SK-N-SH treated with all-trans-retinoic acid at 6 μM for 48 hours (cell line): ENCODE results near the gene KCNA3.

ENCODE experiments used
- ATAC-seq: fragments of 200-7000 bp; cut with Tn5 transposase; 3 replicates; pipeline ENCODE4 v1.9.1; 2020; ENCODE audit warnings: mild to moderate bottlenecking, moderate library complexity
- ARNTL ChIP-seq: fragments of 450-650 bp; formaldehyde crosslinking; IDR thresholded peaks from 2 replicates; pipeline ENCODE4 v1.5.0; 2020; ENCODE audit warnings: low read depth, mild to moderate bottlenecking, moderate library complexity, borderline replicate concordance
- BACH2 ChIP-seq: fragments of 250-450 bp; sonication (Bioruptor Pico); IDR thresholded peaks from 2 replicates; pipeline ENCODE4 v1.9.0; 2021; ENCODE audit warnings: mild to moderate bottlenecking, borderline replicate concordance
- CSDC2 ChIP-seq: fragments of 250-450 bp; sonication (Bioruptor Pico); IDR thresholded peaks from 2 replicates; pipeline ENCODE4 v1.5.0; 2020; ENCODE audit warnings: mild to moderate bottlenecking, moderate library complexity
- ESRRG ChIP-seq: fragments of 250-450 bp; sonication (Bioruptor Pico); IDR thresholded peaks from 2 replicates; pipeline ENCODE4 v1.6.1; 2021; ENCODE audit warnings: mild to moderate bottlenecking
- GLIS3 ChIP-seq: fragments of 250-450 bp; sonication (Bioruptor Pico); IDR thresholded peaks from 2 replicates; pipeline ENCODE4 v1.5.0; 2020; ENCODE audit warnings: mild to moderate bottlenecking, moderate library complexity
- ISL1 ChIP-seq: fragments of 250-450 bp; sonication (Bioruptor Pico); IDR thresholded peaks from 2 replicates; pipeline ENCODE4 v2.1.2; 2022; ENCODE audit warnings: mild to moderate bottlenecking, moderate library complexity
- OSR1 ChIP-seq: fragments of 250-450 bp; sonication (Bioruptor Pico); IDR thresholded peaks from 2 replicates; pipeline ENCODE4 v1.8.0; 2022; ENCODE audit warnings: moderate library complexity, mild to moderate bottlenecking, inconsistent platforms
- PPARA ChIP-seq: fragments of 250-450 bp; sonication (Bioruptor Pico); IDR thresholded peaks from 2 replicates; pipeline ENCODE4 v1.5.0; 2020; ENCODE audit warnings: mild to moderate bottlenecking, borderline replicate concordance
- RARB ChIP-seq: fragments of 250-450 bp; sonication (Bioruptor Pico); IDR thresholded peaks from 2 replicates; pipeline ENCODE4 v1.8.0; 2021; ENCODE audit warnings: mild to moderate bottlenecking, moderate library complexity
- SNAI2 ChIP-seq: fragments of 250-450 bp; sonication (Bioruptor Pico); IDR thresholded peaks from 2 replicates; pipeline ENCODE4 v1.5.0; 2020; ENCODE audit warnings: mild to moderate bottlenecking, moderate library complexity
- TCF4 ChIP-seq: fragments of 250-450 bp; sonication (Bioruptor Pico); IDR thresholded peaks from 2 replicates; pipeline ENCODE4 v1.8.0; 2021; ENCODE audit warnings: mild to moderate bottlenecking, moderate library complexity, borderline replicate concordance
- ZC3H10 ChIP-seq: fragments of 250-450 bp; sonication (Bioruptor Pico); IDR thresholded peaks from 2 replicates; pipeline ENCODE4 v1.5.1; 2021; ENCODE audit warnings: mild to moderate bottlenecking, moderate library complexity
- ZFP3 ChIP-seq: fragments of 250-450 bp; sonication (Bioruptor Pico); IDR thresholded peaks from 2 replicates; pipeline ENCODE4 v1.5.0; 2020; ENCODE audit warnings: mild to moderate bottlenecking, moderate library complexity
- ZFP30 ChIP-seq: fragments of 450-650 bp; formaldehyde crosslinking; IDR thresholded peaks from 2 replicates; pipeline ENCODE4 v1.5.0; 2022; ENCODE audit warnings: mild to moderate bottlenecking, moderate library complexity
- ZNF70 ChIP-seq: fragments of 450-650 bp; formaldehyde crosslinking; IDR thresholded peaks from 2 replicates; pipeline ENCODE4 v1.5.0; 2020; ENCODE audit warnings: mild to moderate bottlenecking, moderate library complexity
- ZNF8 ChIP-seq: fragments of 450-650 bp; formaldehyde crosslinking; IDR thresholded peaks from 2 replicates; pipeline ENCODE4 v1.5.0; 2020; ENCODE audit warnings: mild to moderate bottlenecking, moderate library complexity
- TF ChIP-seq, protein P1 (sequence below): fragments of 250-450 bp; sonication (Bioruptor Pico); IDR thresholded peaks from 2 replicates; pipeline ENCODE4 v1.5.1; 2021; ENCODE audit warnings: mild to moderate bottlenecking, moderate library complexity
- TF ChIP-seq, protein P2 (sequence below): fragments of 250-450 bp; sonication (Bioruptor Pico); IDR thresholded peaks from 2 replicates; pipeline ENCODE4 v1.5.1; 2020; ENCODE audit warnings: low read depth, mild to moderate bottlenecking, moderate library complexity
- TF ChIP-seq, protein P3 (sequence below): fragments of 250-450 bp; sonication (Bioruptor Pico); IDR thresholded peaks from 2 replicates; pipeline ENCODE4 v1.5.0; 2020; ENCODE audit warnings: mild to moderate bottlenecking, moderate library complexity
- TF ChIP-seq, protein P4 (sequence below): fragments of 250-450 bp; sonication (Bioruptor Pico); IDR thresholded peaks from 2 replicates; pipeline ENCODE4 v1.8.0; 2020; ENCODE audit warnings: mild to moderate bottlenecking, moderate library complexity, borderline replicate concordance
- TF ChIP-seq, protein P5 (sequence below): fragments of 250-450 bp; sonication (Bioruptor Pico); IDR thresholded peaks from 2 replicates; pipeline ENCODE4 v1.8.0; 2021; ENCODE audit warnings: low read depth, mild to moderate bottlenecking, moderate library complexity, borderline replicate concordance

Gene KCNA3

DNA sequence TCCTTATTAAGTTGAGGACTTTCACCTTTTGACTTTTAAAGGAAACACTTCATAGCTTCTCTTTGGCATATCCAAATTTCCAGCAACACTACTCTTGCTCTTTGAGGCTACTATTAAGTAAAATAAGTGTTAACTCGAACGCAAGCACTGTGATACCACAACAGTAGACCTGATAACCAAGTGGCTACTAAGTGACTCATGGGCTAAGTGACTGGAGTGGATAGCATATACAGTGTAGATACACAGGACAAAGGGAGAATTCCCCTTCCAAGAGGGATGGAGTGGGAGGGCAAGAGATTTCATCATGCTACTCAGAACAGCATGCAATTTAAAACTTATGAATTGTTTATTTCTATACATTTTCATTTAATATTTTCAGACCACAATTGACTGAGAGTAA is 9.8 kb upstream of the KCNA3 start:
- ATAC-seq: no peak
- TF ChIP-seq ISL1 (no peak), CSDC2 (CRISPR knock-in tag) (no peak), ZFP3 (CRISPR knock-in tag) (no peak), ZNF70 (CRISPR knock-in tag) (no peak), ZNF8 (CRISPR knock-in tag) (no peak), ZFP30 (CRISPR knock-in tag) (no peak), PPARA (no peak), RARB (CRISPR knock-in tag) (no peak), TCF4 (CRISPR knock-in tag) (no peak), GLIS3 (no peak), ARNTL (no peak), OSR1 (CRISPR knock-in tag) (no peak), ESRRG (CRISPR knock-in tag) (no peak), BACH2 (CRISPR knock-in tag) (no peak), ZC3H10 (CRISPR knock-in tag) (no peak)
- TF ChIP-seq, protein P1, sequence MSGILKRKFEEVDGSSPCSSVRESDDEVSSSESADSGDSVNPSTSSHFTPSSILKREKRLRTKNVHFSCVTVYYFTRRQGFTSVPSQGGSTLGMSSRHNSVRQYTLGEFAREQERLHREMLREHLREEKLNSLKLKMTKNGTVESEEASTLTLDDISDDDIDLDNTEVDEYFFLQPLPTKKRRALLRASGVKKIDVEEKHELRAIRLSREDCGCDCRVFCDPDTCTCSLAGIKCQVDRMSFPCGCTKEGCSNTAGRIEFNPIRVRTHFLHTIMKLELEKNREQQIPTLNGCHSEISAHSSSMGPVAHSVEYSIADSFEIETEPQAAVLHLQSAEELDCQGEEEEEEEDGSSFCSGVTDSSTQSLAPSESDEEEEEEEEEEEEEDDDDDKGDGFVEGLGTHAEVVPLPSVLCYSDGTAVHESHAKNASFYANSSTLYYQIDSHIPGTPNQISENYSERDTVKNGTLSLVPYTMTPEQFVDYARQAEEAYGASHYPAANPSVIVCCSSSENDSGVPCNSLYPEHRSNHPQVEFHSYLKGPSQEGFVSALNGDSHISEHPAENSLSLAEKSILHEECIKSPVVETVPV (CRISPR knock-in tag): no peak
- TF ChIP-seq, protein P2, sequence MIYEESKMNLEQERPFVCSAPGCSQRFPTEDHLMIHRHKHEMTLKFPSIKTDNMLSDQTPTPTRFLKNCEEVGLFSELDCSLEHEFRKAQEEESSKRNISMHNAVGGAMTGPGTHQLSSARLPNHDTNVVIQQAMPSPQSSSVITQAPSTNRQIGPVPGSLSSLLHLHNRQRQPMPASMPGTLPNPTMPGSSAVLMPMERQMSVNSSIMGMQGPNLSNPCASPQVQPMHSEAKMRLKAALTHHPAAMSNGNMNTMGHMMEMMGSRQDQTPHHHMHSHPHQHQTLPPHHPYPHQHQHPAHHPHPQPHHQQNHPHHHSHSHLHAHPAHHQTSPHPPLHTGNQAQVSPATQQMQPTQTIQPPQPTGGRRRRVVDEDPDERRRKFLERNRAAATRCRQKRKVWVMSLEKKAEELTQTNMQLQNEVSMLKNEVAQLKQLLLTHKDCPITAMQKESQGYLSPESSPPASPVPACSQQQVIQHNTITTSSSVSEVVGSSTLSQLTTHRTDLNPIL (CRISPR knock-in tag): no peak
- TF ChIP-seq, protein P3, sequence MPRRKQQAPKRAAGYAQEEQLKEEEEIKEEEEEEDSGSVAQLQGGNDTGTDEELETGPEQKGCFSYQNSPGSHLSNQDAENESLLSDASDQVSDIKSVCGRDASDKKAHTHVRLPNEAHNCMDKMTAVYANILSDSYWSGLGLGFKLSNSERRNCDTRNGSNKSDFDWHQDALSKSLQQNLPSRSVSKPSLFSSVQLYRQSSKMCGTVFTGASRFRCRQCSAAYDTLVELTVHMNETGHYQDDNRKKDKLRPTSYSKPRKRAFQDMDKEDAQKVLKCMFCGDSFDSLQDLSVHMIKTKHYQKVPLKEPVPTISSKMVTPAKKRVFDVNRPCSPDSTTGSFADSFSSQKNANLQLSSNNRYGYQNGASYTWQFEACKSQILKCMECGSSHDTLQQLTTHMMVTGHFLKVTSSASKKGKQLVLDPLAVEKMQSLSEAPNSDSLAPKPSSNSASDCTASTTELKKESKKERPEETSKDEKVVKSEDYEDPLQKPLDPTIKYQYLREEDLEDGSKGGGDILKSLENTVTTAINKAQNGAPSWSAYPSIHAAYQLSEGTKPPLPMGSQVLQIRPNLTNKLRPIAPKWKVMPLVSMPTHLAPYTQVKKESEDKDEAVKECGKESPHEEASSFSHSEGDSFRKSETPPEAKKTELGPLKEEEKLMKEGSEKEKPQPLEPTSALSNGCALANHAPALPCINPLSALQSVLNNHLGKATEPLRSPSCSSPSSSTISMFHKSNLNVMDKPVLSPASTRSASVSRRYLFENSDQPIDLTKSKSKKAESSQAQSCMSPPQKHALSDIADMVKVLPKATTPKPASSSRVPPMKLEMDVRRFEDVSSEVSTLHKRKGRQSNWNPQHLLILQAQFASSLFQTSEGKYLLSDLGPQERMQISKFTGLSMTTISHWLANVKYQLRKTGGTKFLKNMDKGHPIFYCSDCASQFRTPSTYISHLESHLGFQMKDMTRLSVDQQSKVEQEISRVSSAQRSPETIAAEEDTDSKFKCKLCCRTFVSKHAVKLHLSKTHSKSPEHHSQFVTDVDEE (CRISPR knock-in tag): no peak
- TF ChIP-seq, protein P4, sequence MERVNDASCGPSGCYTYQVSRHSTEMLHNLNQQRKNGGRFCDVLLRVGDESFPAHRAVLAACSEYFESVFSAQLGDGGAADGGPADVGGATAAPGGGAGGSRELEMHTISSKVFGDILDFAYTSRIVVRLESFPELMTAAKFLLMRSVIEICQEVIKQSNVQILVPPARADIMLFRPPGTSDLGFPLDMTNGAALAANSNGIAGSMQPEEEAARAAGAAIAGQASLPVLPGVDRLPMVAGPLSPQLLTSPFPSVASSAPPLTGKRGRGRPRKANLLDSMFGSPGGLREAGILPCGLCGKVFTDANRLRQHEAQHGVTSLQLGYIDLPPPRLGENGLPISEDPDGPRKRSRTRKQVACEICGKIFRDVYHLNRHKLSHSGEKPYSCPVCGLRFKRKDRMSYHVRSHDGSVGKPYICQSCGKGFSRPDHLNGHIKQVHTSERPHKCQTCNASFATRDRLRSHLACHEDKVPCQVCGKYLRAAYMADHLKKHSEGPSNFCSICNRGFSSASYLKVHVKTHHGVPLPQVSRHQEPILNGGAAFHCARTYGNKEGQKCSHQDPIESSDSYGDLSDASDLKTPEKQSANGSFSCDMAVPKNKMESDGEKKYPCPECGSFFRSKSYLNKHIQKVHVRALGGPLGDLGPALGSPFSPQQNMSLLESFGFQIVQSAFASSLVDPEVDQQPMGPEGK (CRISPR knock-in tag): no peak
- TF ChIP-seq, protein P5, sequence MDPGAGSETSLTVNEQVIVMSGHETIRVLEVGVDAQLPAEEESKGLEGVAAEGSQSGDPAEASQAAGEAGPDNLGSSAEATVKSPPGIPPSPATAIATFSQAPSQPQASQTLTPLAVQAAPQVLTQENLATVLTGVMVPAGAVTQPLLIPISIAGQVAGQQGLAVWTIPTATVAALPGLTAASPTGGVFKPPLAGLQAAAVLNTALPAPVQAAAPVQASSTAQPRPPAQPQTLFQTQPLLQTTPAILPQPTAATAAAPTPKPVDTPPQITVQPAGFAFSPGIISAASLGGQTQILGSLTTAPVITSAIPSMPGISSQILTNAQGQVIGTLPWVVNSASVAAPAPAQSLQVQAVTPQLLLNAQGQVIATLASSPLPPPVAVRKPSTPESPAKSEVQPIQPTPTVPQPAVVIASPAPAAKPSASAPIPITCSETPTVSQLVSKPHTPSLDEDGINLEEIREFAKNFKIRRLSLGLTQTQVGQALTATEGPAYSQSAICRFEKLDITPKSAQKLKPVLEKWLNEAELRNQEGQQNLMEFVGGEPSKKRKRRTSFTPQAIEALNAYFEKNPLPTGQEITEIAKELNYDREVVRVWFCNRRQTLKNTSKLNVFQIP (CRISPR knock-in tag): no peak

DNA sequence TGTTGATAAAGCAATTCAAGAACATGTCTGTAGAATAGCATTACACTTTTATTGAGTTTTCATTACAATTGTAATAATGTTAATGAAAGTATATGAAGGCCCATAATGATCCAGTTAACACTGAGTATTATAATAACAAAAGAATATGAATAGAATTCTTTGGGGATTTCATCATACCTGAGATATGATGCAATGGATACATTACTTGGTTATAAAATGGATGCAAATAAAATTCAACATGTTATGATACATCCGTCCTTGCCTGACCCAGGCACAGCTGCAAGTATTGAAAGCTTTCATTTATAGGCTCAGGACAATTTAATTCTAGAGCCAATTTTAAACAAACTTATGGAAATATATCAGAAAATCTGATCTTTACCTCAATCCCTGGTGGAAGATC is 8.2 kb upstream of the KCNA3 start:
- ATAC-seq: no peak
- TF ChIP-seq RARB (CRISPR knock-in tag) (no peak), BACH2 (CRISPR knock-in tag) (no peak), ARNTL (no peak), PPARA (no peak), ZFP30 (CRISPR knock-in tag) (no peak), ZNF70 (CRISPR knock-in tag) (no peak), ZNF8 (CRISPR knock-in tag) (no peak), GLIS3 (no peak), ISL1 (no peak), SNAI2 (CRISPR knock-in tag) (no peak)
- TF ChIP-seq, protein P4 (CRISPR knock-in tag): no peak
- TF ChIP-seq, protein P1 (CRISPR knock-in tag): no peak
- TF ChIP-seq, protein P3 (CRISPR knock-in tag): no peak
